Pulmonary artery endothelial cell (primary cell): Measurements from ENCODE around the gene HIF3A. TPM values are rescaled to one million over a fixed set of nuclear protein-coding genes. Genes with fewer than 3 reads are reported as not detected.

Source experiments
- DNase-seq: peaks from one replicate; pipeline ENCODE4 v3.0.0-alpha.2; 2011; ENCODE audit warnings: low read depth, low spot score
- total RNA-seq: library from RNA; depleted of rRNA; stranded (reverse); fragments of >200 nt; gene quantifications from 2 replicates; pipeline ENCODE4 v1.2.3, GENCODE V29; 2014

HIF3A gene
- total RNA-seq, 1 donor from 2014 or later = 4.6 TPM

GRCh38 chr19:46381756-46382345 lies 85.0 kb downstream of the HIF3A start:
- no peak for DNase-seq

- no peak for DNase-seq
These were observed 86.5 kb downstream of the HIF3A start for GRCh38 chr19:46383171-46383815.

GRCh38 chr19:46383846-46384245 lies 87.0 kb downstream of the HIF3A start:
- no peak for DNase-seq

GRCh38 chr19:46384396-46384795 lies 87.6 kb downstream of the HIF3A start:
- DNase-seq = no peak

- DNase-seq = no peak
These were observed 88.8 kb downstream of the HIF3A start for GRCh38 chr19:46385636-46386035.

- no peak for DNase-seq
These were observed 89.3 kb downstream of the HIF3A start for GRCh38 chr19:46386151-46386550.

GRCh38 chr19:46386996-46387712 lies 90.3 kb downstream of the HIF3A start:
- no peak for DNase-seq

GRCh38 chr19:46387713-46388130 lies 90.9 kb downstream of the HIF3A start:
- no peak for DNase-seq

- no peak for DNase-seq
These were observed 91.7 kb downstream of the HIF3A start for GRCh38 chr19:46388311-46389095.

GRCh38 chr19:46390121-46390858 lies 93.4 kb downstream of the HIF3A start:
- no peak for DNase-seq

GRCh38 chr19:46390866-46391265 lies 94.0 kb downstream of the HIF3A start:
- no peak for DNase-seq

- DNase-seq = no peak
These were observed 94.7 kb downstream of the HIF3A start for GRCh38 chr19:46391296-46392251.

- DNase-seq = no peak
These were observed 95.5 kb downstream of the HIF3A start for GRCh38 chr19:46392252-46392801.

GRCh38 chr19:46392837-46393236 lies 96.0 kb downstream of the HIF3A start:
- no peak for DNase-seq

Other genes starting within 250 kb of the HIF3A start
- not detected in 2 replicates for gene IGFL3, start 172.4 kb upstream of the HIF3A start, total RNA-seq
- not detected in 2 replicates for gene IGFL2, start 148.8 kb upstream of the HIF3A start, total RNA-seq
- not detected in 2 replicates for gene IGFL1, start 67.3 kb upstream of the HIF3A start, total RNA-seq
- 88.4 and 102 TPM in 2 replicates for gene PPP5C, start 50.0 kb downstream of the HIF3A start, total RNA-seq
- 0.07 and 0.25 TPM in 2 replicates for gene CCDC8, start 116.5 kb downstream of the HIF3A start, total RNA-seq
- gene PNMA8C, start 131.9 kb downstream of the HIF3A start, total RNA-seq = under 0.01 TPM in 1 of 2 replicates, not detected in the other
- 0.20 and 1.7 TPM in 2 replicates for gene PNMA8A, start 174.5 kb downstream of the HIF3A start, total RNA-seq
- 0.07 and 0.11 TPM in 2 replicates for gene PNMA8B, start 198.8 kb downstream of the HIF3A start, total RNA-seq